Right atrium auricular region (tissue), 2 donors: ENCODE measurements around the gene CCDC192. TPM values are rescaled to one million over a fixed set of nuclear protein-coding genes. Genes with fewer than 3 reads are reported as not detected.

Experiments used
- DNase-seq: peaks from one replicate; pipeline ENCODE4 v3.0.0-alpha.2; 2019; ENCODE audit warnings: low spot score
- H3K27ac ChIP-seq, 2 donors: fragments of 200-600 bp; sonication (generic); 1 replicate in 1 of 2; 2 replicates in 1 of 2; pipeline ENCODE4 v1.5.1; 2016 to 2019
- H3K27me3 ChIP-seq, 2 donors: fragments of 200-600 bp; sonication (generic); one replicate each; pipeline versions ENCODE4 v1.5.1 to v1.6.0; 2017 to 2019
- H3K36me3 ChIP-seq: fragments of 200-600 bp; sonication (generic); one replicate; pipeline ENCODE4 v1.5.1; 2016
- H3K4me1 ChIP-seq, 2 donors: fragments of 200-600 bp; sonication (generic); one replicate each; pipeline versions ENCODE4 v1.5.1 to v1.6.0; 2017 to 2019
- H3K4me3 ChIP-seq, 2 donors: fragments of 200-600 bp; sonication (generic); 1 replicate in 1 of 2; 2 replicates in 1 of 2; pipeline ENCODE4 v1.5.1; 2017 to 2019; ENCODE audit warnings: mild to moderate bottlenecking in 1 of 2, moderate library complexity in 1 of 2
- H3K9me3 ChIP-seq, 2 donors: fragments of 200-600 bp; sonication (generic); one replicate each; pipeline ENCODE4 v1.5.1; 2019
- total RNA-seq, 2 donors: library from RNA; depleted of rRNA; stranded (reverse); fragments of >200 nt; gene quantifications; one replicate each; pipeline ENCODE4 v1.1.0, GENCODE V29; 2016
- TF ChIP-seq, protein P1 (sequence below), 2 donors: fragments of 200-600 bp; sonication (generic); IDR thresholded peaks; one replicate each; pipeline ENCODE4 v1.5.1; 2019; ENCODE audit warnings: antibody characterized with exemption in 2 of 2

The CCDC192 gene
- total RNA-seq, 2 donors from 2014 or later = not detected

DNA sequence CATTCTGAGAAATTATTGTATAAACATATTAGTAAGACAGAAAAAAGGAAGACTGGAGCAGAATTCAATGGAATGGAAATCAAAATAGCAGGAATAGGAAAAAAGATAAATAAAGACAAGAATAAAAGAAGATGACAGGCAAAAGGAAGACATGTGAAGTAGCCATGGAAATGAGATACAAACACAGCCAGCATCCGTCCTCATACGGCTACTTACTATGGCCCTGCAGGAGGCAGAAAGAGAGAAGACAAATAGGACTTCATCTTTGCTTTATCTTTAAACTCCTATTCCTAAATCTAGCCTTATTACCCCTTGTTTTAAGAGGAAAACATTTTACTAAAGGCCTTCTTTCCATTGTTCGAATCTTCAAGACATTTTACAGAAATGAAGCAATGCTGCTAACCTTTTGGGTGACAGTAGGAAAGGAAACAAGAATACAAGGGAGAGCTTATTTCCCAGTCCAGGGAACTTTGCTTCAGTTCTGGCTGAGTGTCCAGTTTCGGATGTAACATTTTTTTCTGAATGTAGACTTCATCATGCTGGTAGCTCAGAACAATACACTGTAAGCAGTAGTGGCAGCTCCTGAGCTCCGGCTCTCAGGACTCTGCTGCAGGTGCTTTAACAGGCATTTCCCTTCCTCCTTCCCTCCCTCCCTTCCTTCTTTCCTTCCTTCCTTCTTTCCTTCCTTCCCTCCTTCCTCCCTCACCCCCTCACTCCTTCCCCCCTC, 274.0 kb downstream of the CCDC192 start:
- TF ChIP-seq, protein P1, sequence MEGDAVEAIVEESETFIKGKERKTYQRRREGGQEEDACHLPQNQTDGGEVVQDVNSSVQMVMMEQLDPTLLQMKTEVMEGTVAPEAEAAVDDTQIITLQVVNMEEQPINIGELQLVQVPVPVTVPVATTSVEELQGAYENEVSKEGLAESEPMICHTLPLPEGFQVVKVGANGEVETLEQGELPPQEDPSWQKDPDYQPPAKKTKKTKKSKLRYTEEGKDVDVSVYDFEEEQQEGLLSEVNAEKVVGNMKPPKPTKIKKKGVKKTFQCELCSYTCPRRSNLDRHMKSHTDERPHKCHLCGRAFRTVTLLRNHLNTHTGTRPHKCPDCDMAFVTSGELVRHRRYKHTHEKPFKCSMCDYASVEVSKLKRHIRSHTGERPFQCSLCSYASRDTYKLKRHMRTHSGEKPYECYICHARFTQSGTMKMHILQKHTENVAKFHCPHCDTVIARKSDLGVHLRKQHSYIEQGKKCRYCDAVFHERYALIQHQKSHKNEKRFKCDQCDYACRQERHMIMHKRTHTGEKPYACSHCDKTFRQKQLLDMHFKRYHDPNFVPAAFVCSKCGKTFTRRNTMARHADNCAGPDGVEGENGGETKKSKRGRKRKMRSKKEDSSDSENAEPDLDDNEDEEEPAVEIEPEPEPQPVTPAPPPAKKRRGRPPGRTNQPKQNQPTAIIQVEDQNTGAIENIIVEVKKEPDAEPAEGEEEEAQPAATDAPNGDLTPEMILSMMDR (IDR thresholded peaks at IDR 0.05) = no peak
- Histone ChIP-seq H3K9me3 (no peaks in the 10 kb centered on the region), H3K27me3 (no peaks in the 10 kb centered on the region), H3K36me3 (no peaks in the 10 kb centered on the region), H3K4me3 (no peak overlapping the region), H3K4me1 (no peaks in the 10 kb centered on the region), H3K27ac (no peak overlapping the region)
- DNase-seq = no peak

DNA sequence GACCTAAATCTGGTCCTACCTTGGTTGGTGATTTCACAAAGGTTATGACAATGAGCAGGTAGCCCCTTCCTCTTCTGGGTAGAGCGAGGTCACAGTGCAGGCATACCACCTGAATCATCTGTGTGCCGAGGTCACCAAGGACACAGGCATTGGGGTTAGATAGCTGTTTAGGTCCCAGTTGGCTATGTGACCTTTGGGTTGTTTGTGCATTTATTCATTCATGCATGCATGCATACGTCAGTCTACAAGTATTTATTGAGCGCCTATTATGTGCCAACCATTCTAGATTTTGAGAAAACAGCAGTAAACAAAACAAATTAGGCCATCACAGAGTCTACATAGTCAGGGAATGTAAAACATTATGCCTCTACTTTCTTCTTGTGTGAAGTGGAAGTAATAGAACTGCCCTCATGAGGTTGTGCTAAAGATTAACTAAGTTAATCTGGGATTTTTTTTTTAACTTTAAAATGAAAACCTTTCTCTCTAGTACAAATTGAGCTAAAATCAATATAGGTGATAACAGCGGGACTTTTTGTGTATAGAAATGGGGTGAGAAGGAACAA, 275.6 kb downstream of the CCDC192 start:
- no peaks in the 10 kb centered on the region for H3K4me1 ChIP-seq
- no peak overlapping the region for H3K4me3 ChIP-seq
- H3K27me3 ChIP-seq = no peaks in the 10 kb centered on the region
- H3K27ac ChIP-seq = no peak overlapping the region
- TF ChIP-seq, protein P1 (IDR thresholded peaks at IDR 0.05) = no peak
- H3K9me3 ChIP-seq = no peaks in the 10 kb centered on the region
- no peak for DNase-seq
- H3K36me3 ChIP-seq = no peaks in the 10 kb centered on the region

DNA sequence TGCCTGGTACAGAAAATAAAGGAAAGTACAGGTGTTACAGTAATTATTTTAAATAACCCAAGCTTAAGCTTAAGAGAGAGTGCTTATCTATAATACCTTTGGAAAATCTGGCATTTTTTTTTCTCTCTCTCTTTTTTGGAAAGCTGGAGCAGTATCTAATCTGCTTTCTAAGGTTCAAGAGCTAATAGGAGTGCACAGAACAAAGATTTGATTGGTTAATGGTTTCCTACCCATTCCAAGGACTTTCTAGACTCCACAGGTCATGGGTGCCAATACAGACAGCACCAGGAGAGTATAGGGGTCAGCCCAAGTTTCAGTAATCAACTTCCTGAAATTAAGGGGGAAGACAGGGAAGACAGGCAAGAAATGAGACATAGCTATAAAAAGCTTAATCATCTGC, 276.3 kb downstream of the CCDC192 start:
- Histone ChIP-seq H3K9me3 (no peaks in the 10 kb centered on the region), H3K27me3 (no peaks in the 10 kb centered on the region), H3K36me3 (no peaks in the 10 kb centered on the region), H3K4me3 (no peak overlapping the region), H3K4me1 (no peaks in the 10 kb centered on the region), H3K27ac (no peak overlapping the region)
- DNase-seq = no peak
- TF ChIP-seq, protein P1 (IDR thresholded peaks at IDR 0.05) = no peak

DNA sequence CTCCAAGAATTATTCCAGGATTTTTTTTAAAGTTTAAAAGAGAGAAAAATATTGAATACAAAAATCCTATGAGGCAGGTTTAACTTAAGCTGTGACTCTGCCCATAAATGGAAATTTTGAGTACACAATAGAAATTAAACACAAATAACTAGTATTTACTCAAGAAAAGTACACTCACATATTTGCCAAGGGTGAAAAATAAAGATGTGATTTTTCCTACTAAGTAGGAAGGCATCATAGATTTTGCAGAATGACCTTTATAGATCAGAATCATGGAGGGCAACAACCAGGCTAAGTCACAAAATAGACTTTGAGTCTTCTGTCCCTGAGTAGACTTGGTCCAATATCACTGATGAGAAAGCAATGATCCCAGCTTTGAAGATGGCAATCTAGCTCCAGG, 277.7 kb downstream of the CCDC192 start:
- Histone ChIP-seq H3K4me3 (no peak overlapping the region), H3K27ac (no peak overlapping the region), H3K27me3 (no peaks in the 10 kb centered on the region), H3K4me1 (no peaks in the 10 kb centered on the region), H3K36me3 (no peaks in the 10 kb centered on the region), H3K9me3 (no peaks in the 10 kb centered on the region)
- DNase-seq = no peak
- TF ChIP-seq, protein P1 (IDR thresholded peaks at IDR 0.05) = no peak

DNA sequence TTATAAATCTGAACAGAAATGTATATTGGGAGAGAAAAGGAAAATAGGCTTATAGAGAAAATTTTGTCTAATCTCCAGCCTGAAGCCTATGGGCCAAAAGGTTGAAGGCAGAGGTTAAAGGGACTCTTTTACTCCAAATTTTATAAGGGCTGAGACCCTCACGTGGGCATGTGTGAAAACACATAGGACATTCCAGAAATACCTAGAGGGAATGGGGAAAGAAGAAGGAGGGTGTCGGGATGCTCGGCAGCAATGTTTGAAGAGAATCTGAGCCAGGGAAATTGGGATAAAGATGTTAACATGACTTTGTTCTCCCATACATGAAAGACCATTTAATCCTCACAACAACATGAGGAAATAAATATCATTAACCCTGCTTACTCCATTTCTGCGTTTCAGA, 278.3 kb downstream of the CCDC192 start:
- no peak for DNase-seq

More for the DNA sequence above, 278.3 kb downstream of the CCDC192 start:
- Histone ChIP-seq H3K4me3 (no peak overlapping the region), H3K9me3 (no peaks in the 10 kb centered on the region), H3K27me3 (no peaks in the 10 kb centered on the region), H3K27ac (no peak overlapping the region), H3K36me3 (no peaks in the 10 kb centered on the region), H3K4me1 (no peaks in the 10 kb centered on the region)
- TF ChIP-seq, protein P1 (IDR thresholded peaks at IDR 0.05) = no peak
